Prostate gland (tissue), 2 donors: Measurements from ENCODE around the gene CAB39.

Source experiments
- CTCF ChIP-seq, 4 experiments: fragments of 200-600 bp in 2 of 4; fragments of 450-650 bp in 2 of 4; sonication (generic) in 2 of 4; IDR thresholded peaks; 1 replicate in 3 of 4; 2 replicates in 1 of 4; pipeline ENCODE4 v1.5.1; 2016 to 2019; ENCODE audit warnings: antibody characterized with exemption in 4 of 4, mild to moderate bottlenecking in 2 of 4, moderate library complexity in 2 of 4
- POLR2AphosphoS5 ChIP-seq: sonication (generic); formaldehyde crosslinking; IDR thresholded peaks from one replicate; pipeline ENCODE4 v1.6.1; 2017; ENCODE audit warnings: antibody characterized with exemption

- TF ChIP-seq POLR2AphosphoS5 = no peak
- TF ChIP-seq CTCF (IDR thresholded peaks at IDR 0.05) = no peak
Observed at GRCh38 chr2:230772156-230772555, 59.5 kb downstream of the CAB39 start.
